Psoas muscle (tissue), 8 donors: Measurements from ENCODE around the gene AHCY. TPM values are rescaled to one million over a fixed set of nuclear protein-coding genes. Genes with fewer than 3 reads are reported as not detected.

Experiments used
- ATAC-seq, 4 donors: fragments of 200-7000 bp; cut with Tn5 transposase; one replicate each; pipeline ENCODE4 v1.9.1; 2020; ENCODE audit warnings: moderate library complexity in 3 of 4, mild to moderate bottlenecking in 2 of 4
- DNase-seq, 2 donors: peaks; one replicate each; pipeline ENCODE4 v3.0.0-alpha.2; 2020
- H3K27ac ChIP-seq: fragments of 200-600 bp; one replicate; pipeline ENCODE4 v1.8.0; 2022
- H3K27me3 ChIP-seq, 3 donors: fragments of 200-600 bp in 1 of 3; one replicate each; pipeline versions ENCODE4 v1.6.1 to v1.8.0; 2013 to 2022; ENCODE audit warnings: low read length in 2 of 3, mild to moderate bottlenecking in 2 of 3, moderate library complexity in 1 of 3; ENCODE audit not compliant: insufficient read depth in 3 of 3
- H3K36me3 ChIP-seq, 2 donors: fragments of 200-600 bp in 1 of 2; one replicate each; pipeline versions ENCODE4 v1.6.1 to v1.8.0; 2013 to 2022; ENCODE audit warnings: low read depth in 1 of 2, mild to moderate bottlenecking in 1 of 2, moderate library complexity in 1 of 2; ENCODE audit not compliant: insufficient read depth in 1 of 2
- H3K4me1 ChIP-seq: fragments of 200-600 bp; one replicate; pipeline ENCODE4 v1.8.0; 2022
- H3K4me3 ChIP-seq: fragments of 200-600 bp; one replicate; pipeline ENCODE4 v1.8.0; 2022; ENCODE audit warnings: mild to moderate bottlenecking
- H3K9me3 ChIP-seq: fragments of 200-600 bp; one replicate; pipeline ENCODE4 v1.8.0; 2022
- CTCF ChIP-seq: fragments of 200-600 bp; IDR thresholded peaks from one replicate; pipeline ENCODE4 v1.8.0; 2022; ENCODE audit warnings: antibody characterized with exemption
- WGBS, 3 donors: extraction: QIAGEN DNeasy Blood & Tissue Kit; methylation state at CpG; one replicate each; pipeline versions ENCODE4 v1.1.6 to v1.1.7; 2013; 5-methylcytosine and 5-hydroxymethylcytosine counted together
- intact Hi-C, 2 donors: fragments of 100-400 bp; cut with DNase I; formaldehyde crosslinking; loops; one replicate each; pipeline versions ENCODE4 v1.11.0 to v1.14.2; 2022
- polyA plus RNA-seq, 3 donors: library from polyadenylated mRNA; stranded (reverse); fragments of 200-250 nt; gene quantifications; one replicate each; pipeline ENCODE4 v1.2.3, GENCODE V29; 2013
- total RNA-seq, 4 donors: library from RNA; stranded (reverse); fragmentation: NEBNext Ultra II Directional in 2 of 4; extraction: Animal tissue kit (Norgen Biotek cat#: 25700) in 2 of 4; gene quantifications; one replicate each; pipeline versions ENCODE4 v1.2.1 to v1.2.4, GENCODE V29; 2021 to 2023
- donor health status: healthy with polysubstance abuse.
- donor health status: DM: no; HTN: no; CAD: no; lungs with moderate emphysema.
- donor health status: Bipolar disorder and iron deficiency.
- donor health status: healthy.
- donor health status: DM: yes; HTN: yes; CAD: no.
- donor health status: DM: no; HTN: no; CAD: no.
- donor health status: DM: no; HTN: no; CAD: no.
- donor health status: DM: yes; HTN: yes; CAD: no.

AHCY gene
- total and polyA plus RNA-seq, 7 donors: 56.2 to 128 (median 89.6) TPM

DNA sequence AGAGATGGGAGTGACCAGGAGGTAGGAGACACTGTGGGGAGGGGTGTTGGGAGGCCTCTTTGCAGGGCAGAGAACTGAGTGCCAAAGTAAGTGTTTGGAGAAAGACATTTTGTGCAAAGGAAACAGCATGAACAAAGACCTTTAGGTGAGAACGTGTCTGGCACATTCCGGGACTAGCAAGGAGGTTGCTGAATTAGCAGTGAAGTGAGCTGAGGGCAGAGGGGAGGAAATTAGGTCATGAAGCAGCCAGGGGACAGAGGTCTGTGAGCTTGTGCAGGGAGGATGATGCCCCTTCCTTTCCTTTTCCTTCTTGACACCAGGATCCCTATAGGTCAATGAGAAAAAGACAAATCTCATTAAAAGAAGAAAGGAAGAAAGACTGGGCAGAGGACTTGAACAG, 21.4 kb upstream of the AHCY start:
- TF ChIP-seq CTCF: no peak
- intact Hi-C loops: no loop called here
- Histone ChIP-seq H3K4me1 (no peaks in the 10 kb centered on the region), H3K36me3 (no peaks in the 10 kb centered on the region), H3K4me3 (no peak overlapping the region), H3K27me3 (no peaks in the 10 kb centered on the region), H3K9me3 (no peaks in the 10 kb centered on the region), H3K27ac (no peak overlapping the region)
- no peak for DNase-seq
- WGBS, 3 donors: 43 to 57% (median 44%) methylated on average over 2 of the region's 2 CpGs
- ATAC-seq: no peak

DNA sequence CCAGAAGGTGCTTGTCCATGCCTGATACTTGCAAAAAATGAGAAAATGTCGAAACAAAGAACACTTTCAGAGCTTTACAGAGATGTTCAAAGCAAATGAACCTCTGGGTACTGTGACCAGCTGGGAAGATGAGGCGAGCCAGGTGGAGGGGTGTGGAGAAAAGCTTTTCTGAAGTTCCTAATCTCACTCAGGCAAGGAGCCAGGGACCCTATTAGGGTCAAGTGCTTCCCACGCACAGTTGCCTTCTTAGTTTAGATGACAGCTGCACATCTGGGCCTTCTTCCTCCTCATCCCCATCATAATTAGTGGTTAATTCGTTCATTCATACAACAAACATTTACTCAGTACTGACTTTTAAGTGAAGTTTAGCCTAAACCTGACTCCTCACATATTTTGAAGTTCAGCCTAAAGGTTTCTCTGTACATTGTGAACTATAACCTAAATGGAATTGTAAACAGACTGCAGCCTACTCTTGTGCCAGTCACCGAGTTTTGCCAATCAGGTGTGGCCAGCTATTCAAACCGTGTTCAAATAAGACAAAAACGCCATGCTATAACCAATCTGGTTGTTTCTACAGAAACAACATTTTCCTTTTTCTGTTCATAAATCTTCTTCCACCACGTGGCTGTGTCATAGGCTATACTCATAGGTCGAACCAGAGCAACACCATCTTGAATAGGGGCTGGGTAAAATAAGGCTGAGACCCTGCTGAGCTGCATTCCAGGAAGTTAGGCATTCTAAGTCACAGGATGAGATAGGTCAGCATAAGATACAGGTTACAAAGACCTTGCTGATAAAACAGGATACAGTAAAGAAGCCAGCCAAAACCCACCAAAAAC, 19.3 kb upstream of the AHCY start:
- Histone ChIP-seq H3K9me3 (no peaks in the 10 kb centered on the region), H3K4me1 (no peaks in the 10 kb centered on the region), H3K36me3 (no peaks in the 10 kb centered on the region), H3K27me3 (no peaks in the 10 kb centered on the region), H3K27ac (no peak overlapping the region), H3K4me3 (no peak overlapping the region)
- intact Hi-C loops: no loop called here
- DNase-seq (no peak), ATAC-seq (no peak)
- WGBS, 3 donors: 43 to 57% (median 47%) methylated on average over 9 of the region's 9 CpGs
- no peak for TF ChIP-seq CTCF

DNA sequence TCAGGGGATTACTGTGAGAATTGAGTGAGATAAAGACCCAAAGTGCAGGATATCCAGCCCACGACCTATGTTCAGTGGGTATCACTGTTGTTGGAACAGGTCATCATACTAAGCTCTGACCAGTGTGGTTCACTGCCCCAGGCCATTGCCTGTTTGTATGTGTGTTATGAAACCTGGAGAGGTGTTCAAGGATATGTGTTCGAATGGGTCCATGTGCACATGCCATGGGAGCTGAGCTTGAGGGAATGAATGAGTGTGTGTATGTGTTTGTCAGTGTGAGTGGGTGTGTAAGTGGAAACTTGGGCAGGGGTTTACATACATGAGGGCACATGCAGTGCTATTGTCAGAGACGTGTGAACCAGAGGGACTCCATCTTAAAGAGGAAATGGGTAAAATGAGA, 17.7 kb upstream of the AHCY start:
- 68 to 77% (median 69%) methylated on average over 3 of the region's 3 CpGs for WGBS, 3 donors
- no peaks in the 10 kb centered on the region for H3K27me3 ChIP-seq
- H3K9me3 ChIP-seq: no peaks in the 10 kb centered on the region
- H3K4me3 ChIP-seq: no peak overlapping the region
- intact Hi-C loops: no loop called here
- no peak for TF ChIP-seq CTCF
- no peak for ATAC-seq
- no peaks in the 10 kb centered on the region for H3K4me1 ChIP-seq
- DNase-seq: no peak
- H3K27ac ChIP-seq: no peak overlapping the region
- no peaks in the 10 kb centered on the region for H3K36me3 ChIP-seq

GRCh38 chr20:34318609-34319443, 15.7 kb upstream of the AHCY start:
- TF ChIP-seq CTCF: no peak
- WGBS, 3 donors: 64 to 77% (median 71%) methylated on average over 4 of the region's 4 CpGs
- DNase-seq (no peak), ATAC-seq (no peak)
- H3K4me3 ChIP-seq: no peak overlapping the region
- no peaks in the 10 kb centered on the region for H3K36me3 ChIP-seq
- H3K4me1 ChIP-seq: no peaks in the 10 kb centered on the region
- no peak overlapping the region for H3K27ac ChIP-seq
- no peaks in the 10 kb centered on the region for H3K27me3 ChIP-seq
- H3K9me3 ChIP-seq: no peaks in the 10 kb centered on the region
- intact Hi-C loops: loop anchor here (10.0 kb wide), 4 partner anchors 156 to 456 kb away; partner anchors contain the start of gene TP53INP2 (in 1 of the 2)
